Activated naive CD4-positive, alpha-beta T cell treated with anti-CD3 and anti-CD28 coated beads for 36 hours (primary cell): ENCODE data around the gene TRIM17. TPM values are rescaled to one million over a fixed set of nuclear protein-coding genes. Genes with fewer than 3 reads are reported as not detected.

Source experiments
- CTCF ChIA-PET: fragments of 350-600 bp; sonication (Branson Sonifier 250); formaldehyde crosslinking; loops from one replicate; lab custom pipeline; 2021; ENCODE audit warnings: antibody characterized with exemption; lab: Charles Lee
- DNase-seq: peaks from one replicate; pipeline ENCODE4 v3.0.0-alpha.2; 2020
- H3K27ac Mint-ChIP-seq: one replicate; pipeline ENCODE4 v1.8.0; 2021; ENCODE audit warnings: mild to moderate bottlenecking, mixed read lengths
- H3K27me3 Mint-ChIP-seq: one replicate; pipeline ENCODE4 v1.8.0; 2021; ENCODE audit warnings: low read depth, mixed read lengths
- H3K36me3 Mint-ChIP-seq: one replicate; pipeline ENCODE4 v1.8.0; 2021; ENCODE audit warnings: low read depth, mixed read lengths
- H3K4me1 Mint-ChIP-seq: one replicate; pipeline ENCODE4 v1.8.0; 2021; ENCODE audit warnings: low read depth, mixed read lengths
- H3K4me3 Mint-ChIP-seq: one replicate; pipeline ENCODE4 v1.8.0; 2021; ENCODE audit warnings: mild to moderate bottlenecking, moderate library complexity, mixed read lengths
- H3K9me3 Mint-ChIP-seq: one replicate; pipeline ENCODE4 v1.8.0; 2021; ENCODE audit warnings: mixed read lengths
- intact Hi-C: fragments of 100-400 bp; cut with micrococcal nuclease; formaldehyde crosslinking; loops from one replicate; pipeline ENCODE4 v1.15.1; 2023
- total RNA-seq, 2 experiments: library from RNA; stranded (reverse); gene quantifications; one replicate each; pipeline ENCODE4 v1.2.3, GENCODE V29; 2021

Gene TRIM17
- total RNA-seq, 2 experiments from 2014 or later = 1.0 to 1.2 TPM

DNA sequence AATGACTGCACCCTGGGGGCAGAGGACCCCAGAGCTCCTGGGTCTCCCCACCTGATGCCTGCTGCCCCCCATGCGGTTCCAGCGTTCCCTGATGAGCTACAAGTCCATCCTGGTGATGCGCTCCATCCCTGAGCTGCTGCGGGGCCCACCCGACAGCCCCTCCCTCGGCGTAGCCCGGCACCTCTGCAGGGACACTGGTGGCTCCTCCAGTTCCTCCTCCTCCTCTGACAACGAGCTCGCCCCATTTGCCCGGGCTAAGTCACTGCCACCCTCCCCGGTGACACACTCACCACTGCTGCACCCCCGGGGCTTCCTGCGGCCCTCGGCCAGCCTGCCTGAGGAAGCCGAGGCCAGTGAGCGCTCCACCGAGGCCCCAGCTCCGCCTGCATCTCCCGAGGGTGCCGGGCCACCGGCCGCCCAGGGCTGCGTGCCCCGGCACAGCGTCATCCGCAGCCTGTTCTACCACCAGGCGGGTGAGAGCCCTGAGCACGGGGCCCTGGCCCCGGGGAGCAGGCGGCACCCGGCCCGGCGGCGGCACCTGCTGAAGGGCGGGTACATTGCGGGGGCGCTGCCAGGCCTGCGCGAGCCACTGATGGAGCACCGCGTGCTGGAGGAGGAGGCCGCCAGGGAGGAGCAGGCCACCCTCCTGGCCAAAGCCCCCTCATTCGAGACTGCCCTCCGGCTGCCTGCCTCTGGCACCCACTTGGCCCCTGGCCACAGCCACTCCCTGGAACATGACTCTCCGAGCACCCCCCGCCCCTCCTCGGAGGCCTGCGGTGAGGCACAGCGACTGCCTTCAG, 45.5 kb downstream of the TRIM17 start:
- intact Hi-C loops = no loop called here
- Mint-ChIP-seq H3K36me3 (no peaks in the 10 kb centered on the region), H3K4me3 (no peak overlapping the region), H3K9me3 (no peaks in the 10 kb centered on the region), H3K27me3 (no peaks in the 10 kb centered on the region), H3K4me1 (no peaks in the 10 kb centered on the region), H3K27ac (no peak overlapping the region)
- CTCF ChIA-PET = no interaction called here
- DNase-seq = no peak

DNA sequence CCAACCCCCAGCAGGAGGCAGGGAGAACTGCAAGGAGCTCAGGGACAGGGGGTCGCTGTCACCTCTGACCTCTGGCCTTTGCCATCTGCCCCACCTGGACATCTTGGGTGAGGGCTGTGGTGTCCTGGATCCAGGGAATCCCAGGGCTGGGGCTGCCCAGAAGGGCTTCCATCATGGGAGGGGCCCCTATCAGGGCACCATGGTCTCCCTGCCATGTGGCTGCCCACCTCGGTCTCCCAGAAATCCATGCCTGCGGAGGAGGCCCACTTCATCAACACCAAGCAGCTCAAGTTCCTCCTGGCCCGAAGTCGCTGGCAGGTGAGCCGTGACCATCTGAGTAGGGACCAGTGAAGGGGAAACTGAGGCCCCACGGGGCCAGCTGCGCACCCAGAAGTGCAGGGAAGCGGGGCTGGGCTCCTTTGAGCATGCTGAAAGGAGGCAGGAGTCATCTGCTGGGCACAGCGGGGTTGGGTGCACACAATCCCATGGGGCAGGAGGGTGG, 46.2 kb downstream of the TRIM17 start:
- CTCF ChIA-PET = no interaction called here
- DNase-seq = no peak
- intact Hi-C loops = no loop called here
- H3K9me3 Mint-ChIP-seq = no peaks in the 10 kb centered on the region
- no peak overlapping the region for H3K4me3 Mint-ChIP-seq
- H3K36me3 Mint-ChIP-seq = no peaks in the 10 kb centered on the region
- no peaks in the 10 kb centered on the region for H3K27me3 Mint-ChIP-seq
- H3K27ac Mint-ChIP-seq = no peak overlapping the region
- H3K4me1 Mint-ChIP-seq = no peaks in the 10 kb centered on the region

DNA sequence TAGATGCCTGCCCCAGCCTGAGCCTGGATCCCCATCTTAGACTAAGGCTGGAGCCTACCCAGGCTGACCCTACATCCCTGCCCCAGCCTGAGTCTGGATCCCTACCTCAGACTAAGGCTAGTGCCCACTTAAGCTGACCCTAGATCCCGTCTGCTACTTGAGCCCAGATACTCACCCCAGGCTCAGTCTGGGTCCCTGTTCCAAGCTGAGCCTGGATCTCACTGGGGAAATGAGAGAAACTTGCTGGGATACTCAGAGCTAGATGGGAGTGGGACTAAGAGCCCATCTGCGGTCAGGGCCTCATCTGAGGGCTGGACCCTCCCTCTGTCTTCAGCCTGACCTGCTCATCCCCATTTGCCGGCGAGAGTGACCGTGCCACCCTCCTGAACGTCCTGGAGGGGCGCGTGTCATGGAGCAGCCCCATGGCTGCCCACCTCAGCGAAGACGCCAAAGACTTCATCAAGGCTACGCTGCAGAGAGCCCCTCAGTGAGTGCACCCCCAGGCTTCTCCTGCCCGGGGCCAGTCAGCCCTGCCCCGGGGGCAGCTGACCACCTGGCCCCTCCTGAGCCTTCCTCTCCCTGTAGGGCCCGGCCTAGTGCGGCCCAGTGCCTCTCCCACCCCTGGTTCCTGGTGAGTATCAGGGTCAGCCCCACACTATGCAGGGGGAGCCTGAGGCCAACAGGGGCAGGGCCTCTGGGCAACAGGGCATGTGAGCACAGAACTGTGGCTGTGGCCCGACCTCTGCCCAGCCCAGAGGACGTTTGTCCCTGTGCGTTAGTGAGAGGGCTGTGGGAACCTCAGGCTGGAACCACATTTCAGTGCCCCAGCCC, 46.8 kb downstream of the TRIM17 start:
- H3K4me1 Mint-ChIP-seq = no peaks in the 10 kb centered on the region
- intact Hi-C loops = no loop called here
- CTCF ChIA-PET = no interaction called here
- no peak for DNase-seq
- H3K27me3 Mint-ChIP-seq = no peaks in the 10 kb centered on the region
- no peaks in the 10 kb centered on the region for H3K36me3 Mint-ChIP-seq
- H3K27ac Mint-ChIP-seq = no peak overlapping the region
- H3K4me3 Mint-ChIP-seq = no peak overlapping the region
- no peaks in the 10 kb centered on the region for H3K9me3 Mint-ChIP-seq

DNA sequence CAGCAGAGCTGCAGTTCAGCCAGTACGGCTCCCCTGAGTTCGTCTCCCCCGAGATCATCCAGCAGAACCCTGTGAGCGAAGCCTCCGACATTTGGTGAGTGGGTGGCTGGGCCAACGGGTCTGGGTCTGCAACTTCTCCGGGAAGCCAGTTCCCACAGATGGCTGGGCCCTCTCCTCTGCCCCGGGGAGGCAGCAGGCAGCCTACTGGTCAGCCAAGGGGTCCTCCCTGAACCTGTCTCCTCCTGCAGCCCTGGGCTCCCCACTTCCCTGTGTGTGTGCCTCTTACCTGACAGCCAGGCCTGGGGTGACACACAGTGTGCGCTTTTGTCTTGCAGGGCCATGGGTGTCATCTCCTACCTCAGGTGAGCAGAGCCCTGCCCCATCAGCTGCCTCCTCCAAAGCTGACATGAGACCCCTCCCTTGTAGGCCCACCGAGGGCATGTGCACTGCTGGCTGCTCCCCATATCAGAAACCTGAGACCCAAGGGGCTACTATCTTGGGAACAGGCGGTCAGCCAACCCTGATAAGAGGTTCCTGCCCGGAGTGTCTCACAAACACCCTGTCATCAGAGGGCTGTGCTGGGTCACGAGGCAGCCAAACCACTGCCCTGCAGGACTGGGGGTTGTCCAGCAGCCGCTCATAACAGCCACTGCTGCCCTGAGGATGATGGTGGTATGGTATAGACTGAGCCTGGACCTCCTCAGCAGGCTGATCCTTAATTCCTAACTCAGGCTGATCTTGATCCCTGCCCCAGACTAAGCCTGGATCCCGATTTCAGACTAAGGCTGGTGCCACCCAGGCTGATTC, 47.7 kb downstream of the TRIM17 start:
- no peak for DNase-seq
- no peaks in the 10 kb centered on the region for H3K4me1 Mint-ChIP-seq
- no peaks in the 10 kb centered on the region for H3K27me3 Mint-ChIP-seq
- no peak overlapping the region for H3K4me3 Mint-ChIP-seq
- intact Hi-C loops = no loop called here
- H3K36me3 Mint-ChIP-seq = no peaks in the 10 kb centered on the region
- H3K9me3 Mint-ChIP-seq = no peaks in the 10 kb centered on the region
- H3K27ac Mint-ChIP-seq = no peak overlapping the region
- CTCF ChIA-PET = no interaction called here

DNA sequence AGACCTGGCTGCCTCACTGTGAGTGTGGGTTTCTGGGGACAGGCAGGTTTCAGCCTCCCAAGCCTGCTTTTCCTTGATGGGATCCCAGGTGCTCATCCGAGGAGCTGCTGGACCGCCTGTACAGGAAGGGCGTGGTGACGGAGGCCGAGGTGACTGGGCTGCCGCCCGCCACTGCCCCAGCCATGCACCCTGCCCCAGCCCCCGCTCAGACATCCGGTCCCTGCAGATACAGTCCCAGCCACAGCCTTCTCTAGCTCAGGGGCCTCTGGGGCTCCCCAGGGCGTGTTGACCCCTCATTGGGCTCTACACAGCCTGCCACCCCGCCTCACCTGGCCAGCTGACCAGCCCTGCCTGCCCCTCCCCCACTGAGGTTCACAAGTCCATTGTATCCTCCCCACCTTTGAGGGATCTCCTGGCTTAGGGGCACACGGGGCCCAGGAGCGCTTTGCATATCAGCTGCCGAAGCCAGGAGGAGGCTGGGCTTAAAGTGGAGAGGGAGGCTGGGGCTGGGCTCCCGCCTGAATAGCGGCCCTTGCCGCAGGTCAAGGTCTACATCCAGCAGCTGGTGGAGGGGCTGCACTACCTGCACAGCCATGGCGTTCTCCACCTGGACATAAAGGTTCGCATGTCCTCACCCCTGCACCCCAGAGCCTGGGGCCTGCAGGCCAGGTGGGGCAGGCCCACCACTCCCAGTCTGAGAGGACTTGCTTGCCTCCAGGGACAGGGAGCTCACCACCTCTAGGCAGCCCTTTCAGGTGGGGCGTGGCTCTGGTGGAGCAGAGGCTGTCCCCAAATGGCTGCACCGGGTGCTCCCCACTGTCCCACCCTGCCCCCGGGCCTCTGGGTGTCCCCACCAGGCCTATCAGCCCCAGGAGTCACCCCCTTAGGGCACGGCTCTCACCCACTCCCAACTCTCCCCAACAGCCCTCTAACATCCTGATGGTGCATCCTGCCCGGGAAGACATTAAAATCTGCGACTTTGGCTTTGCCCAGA, 48.6 kb downstream of the TRIM17 start:
- H3K27ac Mint-ChIP-seq = no peak overlapping the region
- no peaks in the 10 kb centered on the region for H3K27me3 Mint-ChIP-seq
- CTCF ChIA-PET = no interaction called here
- H3K4me3 Mint-ChIP-seq = no peak overlapping the region
- no peaks in the 10 kb centered on the region for H3K9me3 Mint-ChIP-seq
- H3K4me1 Mint-ChIP-seq = no peaks in the 10 kb centered on the region
- intact Hi-C loops = no loop called here
- DNase-seq = no peak
- no peaks in the 10 kb centered on the region for H3K36me3 Mint-ChIP-seq

DNA sequence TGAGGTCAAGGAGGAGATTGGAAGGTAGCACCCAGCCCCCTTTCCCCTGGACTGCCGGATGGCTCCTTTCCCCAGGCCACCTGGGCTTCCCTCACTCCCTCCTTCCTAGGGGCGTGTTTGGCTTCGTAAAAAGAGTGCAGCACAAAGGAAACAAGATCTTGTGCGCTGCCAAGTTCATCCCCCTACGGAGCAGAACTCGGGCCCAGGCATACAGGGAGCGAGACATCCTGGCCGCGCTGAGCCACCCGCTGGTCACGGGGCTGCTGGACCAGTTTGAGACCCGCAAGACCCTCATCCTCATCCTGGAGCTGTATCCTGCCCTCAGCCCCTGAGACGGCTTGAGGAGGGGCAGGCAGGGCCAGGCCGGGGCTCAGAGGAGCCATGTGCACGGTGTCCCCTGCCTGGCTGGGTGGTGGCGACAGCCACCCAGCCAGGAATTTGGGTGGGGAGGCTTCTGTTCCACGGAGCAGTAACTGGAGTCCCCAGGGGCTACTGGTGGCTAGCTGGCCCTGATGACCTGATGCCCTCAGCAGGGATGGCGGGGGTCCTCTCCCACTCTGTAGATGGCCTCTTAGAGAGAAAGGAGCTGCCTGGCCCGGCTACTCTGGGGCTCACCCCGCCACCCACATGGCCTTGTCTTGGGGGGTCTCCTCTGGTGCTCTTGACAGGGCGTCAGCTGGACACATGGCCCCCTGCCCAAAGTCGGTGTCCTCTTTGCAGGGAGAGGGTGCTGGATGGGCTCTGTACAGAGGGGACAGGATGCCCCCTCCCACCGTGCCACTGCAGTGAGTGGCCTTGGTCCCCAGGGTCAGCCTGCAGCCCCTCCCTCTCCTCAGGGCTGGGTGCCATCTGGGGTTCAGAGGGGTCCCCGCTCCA, 49.6 kb downstream of the TRIM17 start:
- CTCF ChIA-PET = no interaction called here
- no peak overlapping the region for H3K27ac Mint-ChIP-seq
- no peak overlapping the region for H3K4me3 Mint-ChIP-seq
- no peaks in the 10 kb centered on the region for H3K4me1 Mint-ChIP-seq
- H3K9me3 Mint-ChIP-seq = no peaks in the 10 kb centered on the region
- no peaks in the 10 kb centered on the region for H3K27me3 Mint-ChIP-seq
- intact Hi-C loops = no loop called here
- no peak for DNase-seq
- H3K36me3 Mint-ChIP-seq = no peaks in the 10 kb centered on the region

DNA sequence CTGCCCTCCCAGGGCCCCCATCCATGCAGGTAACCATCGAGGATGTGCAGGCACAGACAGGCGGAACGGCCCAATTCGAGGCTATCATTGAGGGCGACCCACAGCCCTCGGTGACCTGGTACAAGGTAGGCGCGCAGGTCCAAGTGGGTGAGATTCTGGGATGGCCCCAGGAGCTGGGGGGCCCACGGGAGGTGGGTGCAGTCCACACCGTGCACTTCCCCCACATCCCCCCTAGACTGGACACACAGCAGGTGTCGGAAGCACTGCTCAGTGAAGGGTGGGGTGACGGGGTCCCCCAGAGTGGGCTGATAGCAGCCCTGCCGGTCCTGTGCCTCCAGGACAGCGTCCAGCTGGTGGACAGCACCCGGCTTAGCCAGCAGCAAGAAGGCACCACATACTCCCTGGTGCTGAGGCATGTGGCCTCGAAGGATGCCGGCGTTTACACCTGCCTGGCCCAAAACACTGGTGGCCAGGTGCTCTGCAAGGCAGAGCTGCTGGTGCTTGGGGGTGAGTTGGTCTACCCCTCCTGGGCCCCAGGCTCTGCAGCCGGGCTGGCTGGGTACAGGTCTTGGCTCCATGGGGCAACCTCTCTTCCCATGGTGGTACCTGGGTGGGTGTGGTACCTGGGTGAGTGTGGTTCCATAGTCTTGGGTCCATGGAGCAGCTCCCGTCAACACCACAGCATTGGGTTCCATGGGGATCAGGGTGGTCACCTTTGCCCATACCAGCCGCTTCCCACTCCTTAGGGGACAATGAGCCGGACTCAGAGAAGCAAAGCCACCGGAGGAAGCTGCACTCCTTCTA, 50.4 kb downstream of the TRIM17 start:
- no peak overlapping the region for H3K4me3 Mint-ChIP-seq
- intact Hi-C loops = no loop called here
- H3K27ac Mint-ChIP-seq = no peak overlapping the region
- no peaks in the 10 kb centered on the region for H3K36me3 Mint-ChIP-seq
- no peaks in the 10 kb centered on the region for H3K9me3 Mint-ChIP-seq
- CTCF ChIA-PET = no interaction called here
- no peaks in the 10 kb centered on the region for H3K27me3 Mint-ChIP-seq
- no peak for DNase-seq
- H3K4me1 Mint-ChIP-seq = no peaks in the 10 kb centered on the region

DNA sequence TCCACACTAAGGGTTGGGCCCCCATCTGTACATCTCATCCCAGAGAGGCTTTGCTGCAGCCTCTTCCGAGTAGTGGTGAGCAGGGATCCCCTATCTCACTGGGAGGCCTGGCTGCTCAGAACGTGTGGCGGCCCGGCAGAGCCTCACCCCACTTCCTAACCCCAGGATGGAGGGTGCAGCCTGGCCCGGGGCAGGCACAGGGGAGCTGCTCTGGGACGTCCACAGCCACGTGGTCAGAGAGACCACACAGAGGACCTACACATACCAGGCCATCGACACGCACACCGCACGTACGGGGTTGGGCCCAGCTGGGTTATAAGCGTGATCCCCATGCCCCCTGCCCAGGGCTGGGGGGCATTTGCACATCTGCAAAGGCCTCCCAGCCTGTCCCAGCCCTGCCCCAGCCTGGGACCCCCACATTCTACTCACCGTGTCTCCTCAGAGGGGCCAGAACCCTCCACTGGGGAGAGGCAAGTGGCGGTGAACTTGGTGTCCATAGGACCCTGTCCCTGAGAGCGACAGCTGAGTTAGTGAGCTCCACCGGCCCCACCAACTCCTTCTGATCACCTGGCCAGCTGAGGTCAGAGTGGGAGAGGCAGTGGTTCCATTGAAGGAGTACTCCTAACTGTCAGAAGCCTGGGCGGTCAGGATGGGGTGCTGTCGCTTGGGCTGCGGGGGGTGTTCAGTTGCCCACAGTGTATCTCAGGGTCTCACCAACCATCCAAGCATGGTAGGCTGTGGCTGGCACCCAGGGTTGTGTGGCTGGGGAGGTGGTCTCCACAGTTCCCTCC, 51.2 kb downstream of the TRIM17 start:
- CTCF ChIA-PET = no interaction called here
- no peaks in the 10 kb centered on the region for H3K4me1 Mint-ChIP-seq
- H3K36me3 Mint-ChIP-seq = no peaks in the 10 kb centered on the region
- H3K27ac Mint-ChIP-seq = no peak overlapping the region
- no peak for DNase-seq
- intact Hi-C loops = no loop called here
- no peaks in the 10 kb centered on the region for H3K27me3 Mint-ChIP-seq
- no peak overlapping the region for H3K4me3 Mint-ChIP-seq
- no peaks in the 10 kb centered on the region for H3K9me3 Mint-ChIP-seq

DNA sequence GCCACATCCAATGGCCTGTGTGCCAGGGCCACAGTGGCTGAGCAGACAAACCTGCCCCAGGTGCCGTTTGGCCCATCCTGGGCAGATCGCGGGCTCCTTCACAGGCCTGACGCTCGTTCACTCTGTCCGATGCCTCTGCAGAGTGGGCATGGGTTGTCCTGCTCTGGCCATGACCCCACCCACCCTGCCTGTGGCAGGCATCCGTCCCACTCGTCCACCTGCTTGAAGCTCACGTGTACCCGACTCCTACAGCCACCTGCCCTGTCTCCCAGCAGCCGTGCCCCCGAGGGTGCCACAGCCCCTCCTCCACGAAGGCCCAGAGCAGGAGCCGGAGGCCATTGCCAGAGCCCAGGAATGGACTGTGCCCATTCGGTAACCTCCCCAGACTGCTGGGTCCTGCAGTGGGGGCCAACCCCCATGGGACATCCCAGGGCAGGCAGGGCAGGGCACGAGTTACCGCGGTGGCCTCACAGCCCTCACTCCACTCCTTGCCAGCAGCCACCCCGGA, 51.9 kb downstream of the TRIM17 start:
- CTCF ChIA-PET = no interaction called here
- Mint-ChIP-seq H3K4me3 (no peak overlapping the region), H3K27ac (no peak overlapping the region), H3K27me3 (no peaks in the 10 kb centered on the region), H3K36me3 (no peaks in the 10 kb centered on the region), H3K4me1 (no peaks in the 10 kb centered on the region), H3K9me3 (no peaks in the 10 kb centered on the region)
- no peak for DNase-seq
- intact Hi-C loops = no loop called here
